NCI-H1092 treated with DMSO at 0.1 percent for 48 hours (cell line): Measurements from ENCODE around the gene NUDT14.
A peak's percentile ranks its signal among the peaks of the same experiment; 100 is the strongest.

Experiments
- DNase-seq: peaks from one replicate; lab custom pipeline; 2025; lab: John Stamatoyannopoulos, UW

The NUDT14 gene

DNA sequence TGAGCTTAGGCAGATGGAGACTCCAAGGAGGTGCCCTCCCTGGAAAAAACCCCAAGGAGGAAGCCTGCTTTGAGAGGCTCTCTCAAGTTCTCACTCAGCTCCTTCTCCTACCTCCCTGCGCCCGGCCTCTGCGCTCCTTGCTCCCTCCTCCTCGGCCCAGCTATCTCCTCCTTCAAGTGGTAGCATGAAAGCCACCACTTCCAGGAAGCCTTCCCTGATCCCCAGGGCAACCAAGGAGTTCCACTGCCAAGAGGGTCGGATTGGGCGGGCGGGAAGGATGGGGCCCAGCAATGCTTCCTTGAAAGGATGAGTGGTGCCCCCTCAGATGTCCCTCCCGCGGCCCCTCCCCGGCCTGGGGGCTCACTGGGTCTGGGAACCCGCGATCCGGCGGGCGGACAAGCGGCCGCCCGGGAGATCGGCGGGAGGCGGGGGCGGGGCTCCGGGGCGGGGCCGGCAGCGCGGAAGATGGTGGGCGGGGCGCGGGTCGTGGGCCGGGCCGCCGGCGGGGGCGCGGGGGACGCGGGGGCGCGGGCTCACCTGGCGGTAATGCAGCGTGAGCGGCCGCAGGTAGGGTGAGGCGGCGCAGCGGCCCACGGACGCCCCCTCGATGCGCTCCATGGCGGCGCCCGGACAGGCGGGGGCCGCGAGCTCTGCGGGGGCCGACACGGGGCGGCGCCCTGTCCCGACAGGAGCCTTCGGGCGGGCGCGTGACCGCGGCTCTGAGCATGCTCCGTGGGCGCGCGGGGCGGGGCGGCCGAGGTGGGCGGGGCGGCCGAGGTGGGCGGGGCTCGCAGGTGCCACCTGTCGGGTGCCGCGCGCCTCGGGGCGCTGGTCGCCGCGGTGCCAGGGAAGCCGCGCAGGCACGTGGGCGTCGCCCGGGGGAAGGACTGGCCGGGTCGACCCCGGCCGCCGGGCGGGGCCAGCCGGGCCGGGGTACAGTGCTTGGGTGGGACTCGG is at the start of gene NUDT14:
Gene NUDT14 (minus strand): TSS at position 721 of the 957 bp plus-strand sequence. CDS start 103 bp downstream, at position 618.
- peak; percentile 48 for DNase-seq

DNA sequence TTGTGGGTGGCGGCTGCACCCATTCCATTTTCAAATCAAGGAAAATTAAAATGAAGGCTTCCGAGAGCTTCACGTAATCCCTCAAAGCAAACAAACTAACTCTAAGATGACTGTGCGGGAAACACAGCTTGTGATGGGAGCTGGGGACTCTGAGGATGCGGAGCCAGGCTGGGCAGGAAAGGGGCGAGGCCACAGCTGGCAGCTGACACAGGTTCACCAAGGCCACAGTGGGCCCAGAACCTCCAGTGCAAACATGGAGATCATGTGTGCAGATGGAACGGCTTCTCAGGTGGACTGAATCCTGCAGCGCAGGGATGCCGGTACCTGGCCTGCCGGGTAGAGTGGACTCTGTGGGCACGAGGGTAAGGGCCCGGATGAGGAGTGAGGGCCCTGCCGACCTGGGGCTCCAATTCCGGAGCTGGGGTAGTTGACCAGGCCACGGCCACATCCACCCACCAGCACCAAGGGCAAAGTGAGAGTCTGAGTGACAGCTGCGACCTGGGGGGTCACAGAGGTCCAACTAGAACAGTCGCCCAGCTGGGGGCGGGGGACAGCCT is 48.1 kb upstream of the NUDT14 start:
- DNase-seq, result no peak

DNA sequence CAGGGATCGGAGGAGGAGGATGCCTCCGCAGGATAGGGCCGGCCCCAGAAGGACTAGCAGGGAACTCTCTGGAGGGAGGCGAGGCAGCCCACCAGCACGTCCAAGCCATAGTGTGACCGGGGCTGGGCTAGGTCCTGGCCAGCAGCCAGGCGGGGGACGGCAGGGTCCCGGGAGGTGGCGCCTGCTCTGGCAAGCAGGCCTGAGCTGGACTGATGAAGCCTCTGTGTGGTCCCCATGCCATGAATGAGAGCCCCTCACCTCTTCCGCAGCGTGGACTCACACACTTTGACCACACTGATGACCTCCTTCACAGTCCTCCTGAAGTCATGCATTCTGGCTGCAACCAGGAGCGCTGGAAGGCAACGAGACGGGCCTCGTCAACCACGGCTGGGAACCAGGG is 47.5 kb upstream of the NUDT14 start:
- DNase-seq, result no peak

DNA sequence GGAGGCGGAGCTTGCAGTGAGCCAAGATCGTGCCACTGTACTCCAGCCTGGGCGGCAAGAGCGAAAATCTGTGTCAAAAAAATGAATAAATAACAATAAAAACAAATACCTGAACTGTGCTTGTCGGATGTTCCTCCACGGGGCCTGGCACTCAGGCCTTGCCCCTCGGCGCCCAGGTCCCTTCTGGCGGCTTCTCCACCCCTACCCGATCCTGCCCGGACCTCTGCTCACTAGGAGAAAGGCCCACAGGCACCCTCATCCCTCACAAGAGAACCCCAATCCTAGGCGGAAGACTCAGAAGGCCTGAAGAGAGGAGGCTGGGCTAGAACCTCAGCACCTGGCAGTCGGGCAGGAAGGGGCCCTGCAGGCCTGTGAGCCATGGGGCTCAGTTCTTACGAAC is 46.2 kb upstream of the NUDT14 start:
- no peak for DNase-seq

DNA sequence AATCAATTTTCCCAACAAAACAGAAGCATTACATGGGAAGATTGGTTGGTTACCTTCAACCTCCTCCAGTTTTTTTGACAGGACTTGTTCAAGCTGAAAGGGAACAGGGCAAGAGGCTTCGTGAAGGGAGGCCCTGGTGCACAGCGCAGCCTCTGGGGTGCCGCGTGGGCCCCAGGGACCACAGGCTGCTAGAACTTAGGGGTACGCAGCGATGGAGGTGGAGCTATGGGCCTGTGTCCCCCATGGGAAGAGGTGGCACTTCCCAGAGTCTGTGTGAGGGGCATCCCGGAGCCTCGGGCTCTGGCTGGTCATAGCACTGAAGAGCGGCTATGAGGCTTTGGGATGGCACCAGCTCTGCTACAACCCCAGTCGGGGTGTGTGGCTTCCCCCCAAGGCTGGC is 45.1 kb upstream of the NUDT14 start:
- DNase-seq, result no peak

DNA sequence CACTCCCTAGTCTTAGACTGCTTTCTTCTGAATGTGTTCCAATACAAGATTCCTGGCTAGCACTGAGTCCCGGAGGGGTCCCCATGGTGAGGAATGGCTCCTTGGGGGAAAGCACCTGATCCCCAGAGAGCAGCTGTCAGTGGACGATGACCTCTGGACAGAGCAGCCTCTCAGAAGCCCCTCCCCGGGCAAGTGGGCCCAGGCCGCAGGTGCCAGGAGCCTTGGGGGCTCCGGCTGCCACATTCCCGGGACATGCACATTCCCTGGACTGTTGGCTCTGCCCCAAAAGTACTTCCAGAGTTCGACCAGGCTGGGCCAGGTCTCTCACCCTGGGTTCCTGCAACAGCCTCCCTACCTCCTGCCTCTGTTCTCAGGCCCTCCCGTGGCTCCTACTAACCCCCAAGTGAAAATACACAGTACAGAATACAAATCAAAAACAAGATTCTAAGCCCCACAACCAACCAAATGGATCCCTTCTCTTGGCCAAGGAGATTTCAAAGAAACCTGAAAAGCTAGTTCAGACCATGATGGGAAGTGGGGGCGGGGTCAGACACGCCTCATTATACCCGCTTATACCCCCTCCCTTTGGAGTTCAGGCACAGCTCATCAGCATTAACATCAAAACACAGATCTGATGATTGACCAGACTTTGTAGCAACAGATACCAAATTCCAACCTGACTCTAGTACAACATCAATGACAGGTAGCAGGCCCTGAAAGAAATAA is 43.9 kb upstream of the NUDT14 start:
- no peak for DNase-seq

DNA sequence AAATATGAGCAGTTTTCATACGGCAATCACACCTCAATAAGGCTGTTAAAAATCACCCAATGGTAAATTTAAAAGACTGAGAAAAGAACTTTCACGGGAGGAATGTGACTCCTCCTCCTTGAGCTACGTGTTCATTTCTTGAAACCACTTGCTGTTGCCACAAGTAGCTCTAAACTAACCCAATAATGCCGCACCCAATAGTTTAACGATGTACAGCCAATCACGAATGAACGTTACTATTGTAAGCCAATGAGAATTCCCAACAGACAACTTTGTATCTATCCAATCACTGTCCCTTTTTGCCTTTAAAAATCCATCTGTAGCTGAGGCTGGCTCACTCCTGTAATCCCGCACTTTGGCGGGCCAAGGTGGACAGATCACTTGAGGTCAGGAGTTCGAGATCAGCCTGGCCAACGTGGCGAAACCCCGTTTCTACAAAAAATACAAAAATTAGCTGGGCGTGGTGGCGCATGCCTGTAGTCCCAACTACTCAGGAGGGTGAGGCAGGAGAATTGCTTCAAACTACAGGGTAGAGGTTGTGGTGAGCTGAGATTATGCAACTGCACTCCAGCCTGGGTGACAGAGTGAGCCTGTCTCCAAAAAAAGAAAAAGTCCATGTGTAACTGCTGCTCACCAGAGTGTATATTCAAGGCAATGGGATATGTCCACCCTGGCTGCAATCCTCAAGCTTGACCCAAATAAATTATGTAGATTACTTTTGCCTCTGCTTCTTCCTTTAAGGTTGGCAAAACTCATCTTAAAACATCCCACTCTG is 42.8 kb upstream of the NUDT14 start:
- no peak for DNase-seq

DNA sequence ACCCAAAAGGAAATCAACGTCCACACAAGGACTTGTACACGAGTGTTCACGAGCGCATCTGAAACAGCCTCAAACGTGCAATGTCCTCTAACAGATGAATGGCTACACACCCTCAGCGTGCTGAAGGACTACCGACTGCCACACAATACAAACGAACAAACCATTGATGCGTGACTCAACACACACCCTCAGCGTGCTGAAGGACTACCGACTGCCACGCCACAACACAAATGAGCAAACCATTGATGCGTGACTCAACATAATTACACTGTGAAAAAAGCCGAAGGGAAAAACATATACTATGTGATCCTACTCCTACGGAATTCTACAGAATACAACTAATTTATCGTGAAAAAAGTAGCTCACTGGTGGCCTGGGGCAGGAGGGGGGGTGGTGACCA is 42.1 kb upstream of the NUDT14 start:
- no peak for DNase-seq

DNA sequence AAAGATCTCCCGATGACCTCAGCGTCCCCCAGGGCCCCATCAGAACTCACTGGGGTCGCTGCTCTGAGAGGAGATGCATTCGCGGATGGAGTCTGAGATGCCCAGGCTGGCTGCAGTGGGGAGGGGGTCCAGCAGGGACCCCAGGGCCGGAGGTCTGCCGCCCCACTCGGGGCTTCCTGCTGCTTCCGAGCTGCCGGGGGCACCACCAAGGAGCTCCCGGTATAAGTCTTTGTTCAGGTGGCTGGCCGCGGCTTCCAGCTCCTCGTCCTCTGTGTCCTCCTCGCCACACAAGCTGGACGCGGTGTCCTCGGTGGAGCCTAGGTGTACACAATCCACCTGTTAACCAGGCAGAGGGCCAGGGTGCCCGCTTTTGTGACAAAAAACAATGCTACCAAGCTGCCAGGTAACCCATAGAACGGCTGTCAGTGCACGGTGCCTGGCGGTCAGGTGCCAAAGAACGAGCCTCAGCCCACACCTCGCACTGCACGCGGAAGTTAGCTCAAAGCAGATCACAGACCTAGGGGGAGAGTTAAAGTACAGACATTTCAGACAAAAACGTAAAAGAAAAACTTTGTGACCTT is 40.6 kb upstream of the NUDT14 start:
- no peak for DNase-seq

DNA sequence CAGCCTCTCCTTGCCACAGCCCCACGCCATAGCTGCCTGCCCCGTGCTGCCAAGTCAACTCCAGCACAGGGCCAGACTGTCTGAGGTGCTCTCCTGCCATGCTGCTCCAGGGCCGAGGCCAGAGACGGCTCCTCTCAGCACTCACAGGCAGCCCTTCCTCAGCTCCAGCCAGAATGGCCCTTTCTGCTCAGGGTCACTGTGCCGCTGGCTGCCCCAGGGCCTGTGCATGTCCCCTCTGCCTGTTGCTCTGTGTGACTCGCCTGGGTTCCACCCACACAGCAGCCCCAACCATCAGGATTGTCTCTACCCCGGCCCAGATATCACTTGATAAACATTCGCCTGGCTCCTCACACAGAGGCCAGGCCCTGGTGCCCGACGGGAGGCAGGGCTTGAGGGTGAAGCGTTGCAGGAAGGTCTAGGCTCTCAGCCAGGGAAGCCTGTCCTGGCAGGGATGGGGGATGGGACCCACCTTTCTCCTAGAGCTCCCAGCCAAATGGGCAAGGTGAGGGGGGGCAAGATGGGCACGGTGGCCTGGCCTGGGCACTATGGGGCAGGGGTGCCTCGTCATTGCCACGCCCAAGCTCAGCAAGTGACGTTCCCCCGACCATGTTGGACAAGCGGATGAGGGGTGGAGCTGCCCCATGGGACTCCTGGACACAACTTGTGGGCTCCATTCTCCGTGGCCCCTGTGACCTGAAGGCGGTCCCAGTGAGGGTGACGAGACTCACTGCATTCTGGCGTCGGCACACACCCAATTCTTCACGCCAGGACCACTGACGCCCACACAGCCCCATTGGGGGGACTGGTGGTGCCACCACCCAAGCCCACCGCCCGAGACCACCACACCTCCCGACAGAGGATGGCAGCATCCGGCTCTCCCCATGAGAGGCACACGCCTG is 39.8 kb upstream of the NUDT14 start:
- DNase-seq, result no peak

DNA sequence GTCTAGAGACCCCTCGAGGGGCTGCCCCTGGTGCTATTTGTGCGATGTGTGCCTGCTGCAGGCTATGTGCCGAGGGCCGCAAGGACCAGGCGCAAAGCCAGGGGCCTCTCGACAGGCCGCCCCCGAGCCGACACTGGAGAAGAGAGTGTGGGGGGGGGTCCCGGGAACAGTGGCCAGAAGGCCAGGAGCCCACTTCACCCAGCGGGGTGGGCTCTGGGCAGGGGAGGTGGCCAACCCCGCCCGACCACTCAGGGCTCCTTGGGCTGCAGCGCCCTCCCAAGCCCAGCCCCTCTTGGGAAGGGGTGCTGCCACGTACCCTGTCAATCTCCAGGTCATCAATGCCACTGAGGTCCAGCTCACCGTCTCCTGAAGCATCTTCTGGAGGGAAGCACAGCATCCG is 38.6 kb upstream of the NUDT14 start:
- DNase-seq, result no peak

DNA sequence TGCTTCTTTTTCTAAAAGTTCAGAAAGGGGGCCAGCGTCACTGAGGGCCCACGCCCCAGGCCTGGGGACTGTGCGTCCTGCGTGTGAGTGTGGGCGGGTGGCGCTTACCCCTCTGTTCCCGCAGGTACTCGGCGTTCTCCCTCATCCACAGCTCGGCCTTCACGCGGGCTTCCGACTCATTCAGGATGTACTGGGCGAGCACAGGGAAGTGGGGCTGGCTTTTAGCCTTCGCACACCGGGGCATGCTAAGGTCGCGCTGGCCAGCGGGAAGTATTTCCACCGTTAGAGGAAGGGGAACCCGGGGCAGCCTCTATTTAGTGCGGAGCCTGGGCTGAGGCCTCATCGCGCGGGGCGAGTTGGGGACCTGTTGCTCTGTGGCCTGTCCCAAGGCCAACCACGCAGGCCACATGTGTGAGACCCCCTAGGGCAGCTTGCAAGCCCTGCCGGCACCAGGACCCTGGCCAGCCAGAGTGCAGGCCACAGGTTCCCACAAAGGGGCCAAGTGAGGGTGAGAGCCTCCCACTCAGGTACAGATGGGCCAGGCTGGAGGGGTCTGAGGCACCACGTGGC is 38.0 kb upstream of the NUDT14 start:
- no peak for DNase-seq

DNA sequence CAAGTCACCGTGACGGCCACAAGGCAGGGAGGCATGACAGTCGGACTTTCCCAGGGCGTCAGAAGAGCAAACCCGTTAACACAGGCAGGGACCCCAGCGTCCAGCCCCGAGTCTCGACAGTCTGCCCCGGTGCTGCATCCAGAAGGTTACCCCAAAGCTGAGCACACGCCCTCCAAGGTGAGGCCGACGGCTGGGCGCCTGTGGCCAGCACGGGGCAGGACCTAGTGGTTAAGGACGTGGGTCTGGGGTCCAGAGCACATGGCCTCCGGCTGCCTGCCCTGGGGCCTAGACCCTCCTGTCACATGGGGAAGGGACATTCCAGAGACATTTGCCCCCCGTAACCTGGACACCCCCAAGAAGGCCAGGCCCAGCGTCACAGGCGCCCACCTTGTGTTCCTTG is 37.5 kb upstream of the NUDT14 start:
- no peak for DNase-seq

DNA sequence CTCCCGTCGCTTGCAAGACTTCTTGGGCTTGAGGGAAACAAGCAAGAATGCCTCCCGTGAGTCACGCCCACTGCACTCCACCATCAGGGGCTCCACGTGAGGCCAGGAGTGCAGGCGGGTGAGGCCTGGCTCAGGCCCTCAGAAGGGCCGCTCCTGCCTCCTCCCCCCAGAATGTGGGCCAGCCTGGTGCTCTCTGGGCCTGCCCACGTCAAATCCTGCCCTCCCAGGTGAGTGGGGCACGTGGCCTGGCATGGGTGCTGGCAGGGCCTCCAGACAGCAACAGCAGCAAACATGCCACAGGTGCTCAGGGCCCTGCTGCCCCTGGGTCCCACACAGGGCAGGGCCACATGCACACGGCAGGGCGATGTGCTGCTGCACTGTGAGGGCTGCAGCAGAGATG is 36.7 kb upstream of the NUDT14 start:
- no peak for DNase-seq

DNA sequence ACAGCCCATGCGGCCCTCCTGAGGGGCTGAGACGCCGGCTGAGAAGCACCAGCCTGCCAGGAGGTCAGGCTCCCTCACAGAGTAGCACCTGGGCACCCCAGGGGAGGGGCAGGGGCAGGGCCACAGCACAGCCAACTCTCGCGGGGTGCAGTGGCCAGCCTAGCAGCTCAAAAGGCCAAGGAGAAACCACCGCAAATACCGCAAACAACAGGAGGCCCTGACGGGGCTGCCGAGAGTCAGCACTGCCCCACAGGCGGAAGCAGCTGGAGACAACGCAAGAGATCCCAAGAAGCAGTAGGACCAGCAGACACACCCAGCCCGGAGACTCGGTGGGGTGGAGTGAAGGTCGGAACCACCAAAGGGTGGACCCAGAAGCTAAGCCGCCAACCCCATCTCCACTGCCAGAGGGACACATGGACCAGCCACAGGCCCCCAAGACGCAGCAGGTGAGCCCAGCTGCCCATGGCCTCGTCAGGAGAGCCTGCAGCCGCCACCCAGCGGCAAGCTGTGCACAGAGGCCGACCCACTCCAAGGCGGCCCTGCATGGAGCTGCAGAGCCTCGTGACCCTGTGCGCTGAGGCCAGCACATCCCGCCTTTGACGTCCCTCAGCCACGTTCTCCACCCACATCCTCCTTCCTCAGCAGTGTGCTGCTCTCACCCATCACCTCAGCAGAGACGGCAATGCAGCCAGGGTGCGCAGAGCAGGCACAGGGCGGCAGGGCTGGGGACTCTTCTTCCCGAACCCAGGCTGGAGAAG is 35.6 kb upstream of the NUDT14 start:
- no peak for DNase-seq

DNA sequence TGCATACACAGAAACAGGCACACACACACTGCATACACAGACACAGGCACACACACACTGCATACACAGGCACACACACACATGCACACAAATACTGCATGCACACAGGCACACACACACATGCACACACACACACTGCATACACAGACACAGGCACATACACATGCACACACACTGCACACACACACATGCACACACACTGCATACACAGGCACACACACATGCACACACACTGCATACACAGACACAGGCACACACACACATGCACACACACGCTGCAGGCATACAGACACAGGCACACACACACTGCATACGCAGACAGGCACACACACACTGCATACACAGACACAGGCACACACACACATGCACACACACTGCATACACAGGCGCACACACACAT is 34.5 kb upstream of the NUDT14 start:
- DNase-seq, result no peak

DNA sequence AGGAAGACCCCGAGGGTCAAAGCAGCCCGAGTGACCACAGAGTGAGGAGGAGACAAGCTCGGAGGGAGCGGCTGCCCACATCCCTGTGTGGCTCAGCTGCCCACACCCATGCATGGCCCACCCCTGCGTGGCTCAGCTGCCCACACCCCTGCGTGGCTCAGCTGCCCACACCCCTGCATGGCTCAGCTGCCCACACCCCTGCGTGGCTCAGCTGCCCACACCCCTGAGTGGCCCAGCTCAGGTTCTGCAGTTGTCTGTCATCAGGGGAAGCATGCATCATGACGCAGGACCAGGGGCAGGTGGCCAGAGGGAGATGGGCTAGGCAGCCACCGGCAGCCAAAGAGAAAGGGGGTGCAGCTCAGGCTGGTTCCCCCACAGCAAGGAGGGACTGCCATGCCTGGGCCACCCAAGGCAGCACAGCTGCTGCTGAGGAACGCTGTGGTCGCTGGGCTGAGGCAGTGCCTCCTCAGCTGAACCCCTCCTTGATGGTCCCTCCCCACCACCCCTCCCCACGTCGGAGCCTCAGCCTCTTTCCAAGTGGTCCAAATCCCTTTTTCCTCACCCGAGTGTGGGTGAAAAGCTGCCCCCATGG is 33.3 kb upstream of the NUDT14 start:
- DNase-seq, result no peak

DNA sequence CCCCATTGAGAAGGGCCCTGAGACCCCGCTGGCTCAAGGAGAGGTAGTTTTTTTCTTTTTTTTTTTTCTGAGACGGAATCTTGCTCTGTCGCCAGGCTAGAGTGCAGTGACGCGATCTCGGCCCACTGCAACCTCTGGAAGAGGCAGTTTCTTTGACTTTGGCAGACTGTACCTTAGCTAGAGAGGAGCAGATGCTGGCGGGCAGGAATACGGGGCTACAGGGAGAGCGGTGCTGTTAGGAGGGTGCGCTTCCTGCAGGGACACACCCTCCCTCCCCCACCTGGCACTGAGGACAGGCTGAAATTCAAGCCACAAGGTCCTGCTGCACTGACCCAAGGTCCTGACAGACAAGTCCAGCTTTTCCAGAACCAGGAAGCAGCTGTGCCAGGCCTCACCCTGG is 32.2 kb upstream of the NUDT14 start:
- peak; percentile 52 for DNase-seq
